ENCODE results near the gene MRPS18B. TPM values are rescaled to one million over a fixed set of nuclear protein-coding genes. Genes with fewer than 3 reads are reported as not detected.
"Not testable (repeated sequence)": the region's sequence is repeated elsewhere in the genome, so short reads cannot be mapped to it uniquely, and the experiment has no call there.

Gene MRPS18B
- polyA plus RNA-seq, 1 of the 3 experiments (the other 2 are of a cell fraction), result 45.2 TPM

DNA sequence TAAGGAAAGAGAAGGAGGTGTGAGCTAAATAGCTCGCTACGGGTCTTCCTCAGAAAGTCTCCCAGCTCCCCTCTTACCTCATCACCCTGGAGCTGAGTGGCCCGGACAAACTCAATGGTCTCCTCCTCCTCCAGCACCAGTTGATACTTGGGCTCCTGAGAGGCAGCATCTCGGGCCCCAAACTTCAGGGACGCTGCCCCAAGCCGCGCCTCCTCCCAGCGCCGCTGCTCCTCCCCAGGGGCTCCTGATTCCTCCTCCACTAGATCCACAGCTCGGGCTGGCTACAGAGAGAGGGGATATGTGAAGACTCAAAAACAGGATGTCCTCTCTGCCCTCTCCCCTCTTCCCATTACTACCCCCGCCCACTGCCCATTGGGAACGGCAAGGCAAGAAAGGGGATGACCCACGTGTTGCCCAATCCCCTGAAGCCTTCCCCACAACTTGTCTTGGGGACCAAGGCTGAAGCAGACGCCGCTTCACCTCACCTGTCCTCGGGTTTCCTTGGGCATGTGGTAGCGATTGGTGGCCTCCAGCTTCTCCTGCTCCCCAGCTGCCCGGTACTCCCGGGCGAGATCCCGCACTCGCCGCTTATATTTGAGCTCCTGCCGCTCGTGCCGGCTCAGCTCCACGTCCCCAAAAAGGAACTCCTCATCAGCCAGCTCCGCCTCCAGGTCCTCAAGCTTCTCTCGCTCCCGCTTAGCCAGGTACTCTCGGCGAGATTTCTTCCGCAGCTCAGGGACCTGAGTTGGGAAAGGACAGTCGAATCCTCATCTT, 47.5 kb downstream of the MRPS18B start:
- Histone ChIP-seq H4K20me1 (ENCODE audit: insufficient read depth) (no peaks in the 10 kb centered on the region), H3K9ac (no peak overlapping the region), H3F3A (replicated peaks; ENCODE audit: insufficient read depth) (no peaks in the 10 kb centered on the region), H3K27me3 (ENCODE audit: insufficient read depth) (no peaks in the 10 kb centered on the region), H3K9me3 (no peaks in the 10 kb centered on the region), H3K79me2 (ENCODE audit: insufficient read depth) (peaks cover 9% of the 10 kb centered on the region; the same call in 1 of the 2 replicates), H3K4me1 (ENCODE audit: control insufficient read depth in 1 of 2, insufficient read depth in 2 of 2, low read depth in 1 of 2, low read length in 1 of 2) (no peaks in the 10 kb centered on the region), H3K27ac (ENCODE audit: low read depth in 2 of 2, low read length in 1 of 2) (no peak overlapping the region), H3K4me2 (no peak overlapping the region), H3K36me3 (replicated peaks in 1 of 2; ENCODE audit: control insufficient read depth in 1 of 2, insufficient read depth in 2 of 2, low read length in 1 of 2) (peaks cover 60 to 61% of the 10 kb centered on the region in 2 experiments), H3K9me2 (no peaks in the 10 kb centered on the region), H2AFZ (ENCODE audit: low read depth) (no peak overlapping the region), H3K4me3 (ENCODE audit: low read depth in 2 of 2, low read length in 1 of 2) (no peak overlapping the region)
- ChIA-PET POLR2A (no interaction called here), CTCF (interaction anchor here (0.9 to 2.2 kb wide), 6 partner anchors 7 to 66 kb away, joined by 3 to 19 read pairs (median 4); partner anchors contain the start of gene DHX16)
- DNase-seq, result no peak
- TF ChIP-seq RCOR1 (IDR thresholded peaks at IDR 0.05; ENCODE audit: low read length) (no peak), EZH2phosphoT487 (IDR thresholded peaks at IDR 0.05; ENCODE audit: borderline replicate concordance, low read depth) (no peak), GABPA (IDR thresholded peaks at IDR 0.05; ENCODE audit: low read depth) (no peak), POLR2AphosphoS5 (IDR thresholded peaks at IDR 0.05; ENCODE audit: low read depth, low read length) (no peak), JUND (IDR thresholded peaks at IDR 0.05) (no peak), GATA2 (CRISPR knock-in tag; IDR thresholded peaks at IDR 0.05) (no peak), FOXM1 (IDR thresholded peaks at IDR 0.05; ENCODE audit: low read depth) (no peak), MEF2A (IDR thresholded peaks at IDR 0.05; ENCODE audit: borderline replicate concordance, low read depth) (no peak)
- TF ChIP-seq, protein P1, sequence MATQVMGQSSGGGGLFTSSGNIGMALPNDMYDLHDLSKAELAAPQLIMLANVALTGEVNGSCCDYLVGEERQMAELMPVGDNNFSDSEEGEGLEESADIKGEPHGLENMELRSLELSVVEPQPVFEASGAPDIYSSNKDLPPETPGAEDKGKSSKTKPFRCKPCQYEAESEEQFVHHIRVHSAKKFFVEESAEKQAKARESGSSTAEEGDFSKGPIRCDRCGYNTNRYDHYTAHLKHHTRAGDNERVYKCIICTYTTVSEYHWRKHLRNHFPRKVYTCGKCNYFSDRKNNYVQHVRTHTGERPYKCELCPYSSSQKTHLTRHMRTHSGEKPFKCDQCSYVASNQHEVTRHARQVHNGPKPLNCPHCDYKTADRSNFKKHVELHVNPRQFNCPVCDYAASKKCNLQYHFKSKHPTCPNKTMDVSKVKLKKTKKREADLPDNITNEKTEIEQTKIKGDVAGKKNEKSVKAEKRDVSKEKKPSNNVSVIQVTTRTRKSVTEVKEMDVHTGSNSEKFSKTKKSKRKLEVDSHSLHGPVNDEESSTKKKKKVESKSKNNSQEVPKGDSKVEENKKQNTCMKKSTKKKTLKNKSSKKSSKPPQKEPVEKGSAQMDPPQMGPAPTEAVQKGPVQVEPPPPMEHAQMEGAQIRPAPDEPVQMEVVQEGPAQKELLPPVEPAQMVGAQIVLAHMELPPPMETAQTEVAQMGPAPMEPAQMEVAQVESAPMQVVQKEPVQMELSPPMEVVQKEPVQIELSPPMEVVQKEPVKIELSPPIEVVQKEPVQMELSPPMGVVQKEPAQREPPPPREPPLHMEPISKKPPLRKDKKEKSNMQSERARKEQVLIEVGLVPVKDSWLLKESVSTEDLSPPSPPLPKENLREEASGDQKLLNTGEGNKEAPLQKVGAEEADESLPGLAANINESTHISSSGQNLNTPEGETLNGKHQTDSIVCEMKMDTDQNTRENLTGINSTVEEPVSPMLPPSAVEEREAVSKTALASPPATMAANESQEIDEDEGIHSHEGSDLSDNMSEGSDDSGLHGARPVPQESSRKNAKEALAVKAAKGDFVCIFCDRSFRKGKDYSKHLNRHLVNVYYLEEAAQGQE (IDR thresholded peaks at IDR 0.05; ENCODE audit: low read depth, low read length), result no peak
- TF ChIP-seq, protein P2, sequence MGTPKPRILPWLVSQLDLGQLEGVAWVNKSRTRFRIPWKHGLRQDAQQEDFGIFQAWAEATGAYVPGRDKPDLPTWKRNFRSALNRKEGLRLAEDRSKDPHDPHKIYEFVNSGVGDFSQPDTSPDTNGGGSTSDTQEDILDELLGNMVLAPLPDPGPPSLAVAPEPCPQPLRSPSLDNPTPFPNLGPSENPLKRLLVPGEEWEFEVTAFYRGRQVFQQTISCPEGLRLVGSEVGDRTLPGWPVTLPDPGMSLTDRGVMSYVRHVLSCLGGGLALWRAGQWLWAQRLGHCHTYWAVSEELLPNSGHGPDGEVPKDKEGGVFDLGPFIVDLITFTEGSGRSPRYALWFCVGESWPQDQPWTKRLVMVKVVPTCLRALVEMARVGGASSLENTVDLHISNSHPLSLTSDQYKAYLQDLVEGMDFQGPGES (IDR thresholded peaks at IDR 0.05; ENCODE audit: low read depth, low read length), result no peak
- WGBS (ENCODE audit: low lambda C conversion rate), result 96% methylated on average over 34 of the region's 34 CpGs

DNA sequence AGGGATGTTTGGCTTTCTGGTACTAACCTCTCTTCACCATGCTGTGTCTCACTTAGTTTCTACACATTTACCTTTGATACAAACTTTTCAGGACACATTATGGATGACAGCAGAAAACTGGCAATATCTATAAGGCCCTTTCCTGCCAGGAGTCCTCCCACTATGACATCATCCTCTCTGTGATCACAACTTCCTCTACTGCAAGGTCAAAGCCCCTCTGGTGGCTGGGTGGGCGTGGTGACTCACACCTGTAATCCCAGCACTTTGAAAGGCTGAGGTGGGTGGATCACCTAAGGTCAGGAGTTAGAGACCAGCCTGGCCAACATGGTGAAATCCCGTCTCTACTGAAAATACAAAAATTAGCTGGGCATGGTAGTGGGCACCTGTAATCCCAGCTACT, 48.7 kb downstream of the MRPS18B start:
- H3K9me2 ChIP-seq; H3K9ac ChIP-seq; H3K9me3 ChIP-seq; H3K27ac ChIP-seq (ENCODE audit: low read depth in 2 of 2, low read length in 1 of 2); H2AFZ ChIP-seq (ENCODE audit: low read depth); H3K4me1 ChIP-seq (ENCODE audit: control insufficient read depth in 1 of 2, insufficient read depth in 2 of 2, low read depth in 1 of 2, low read length in 1 of 2); DNase-seq; H3F3A ChIP-seq (replicated peaks; ENCODE audit: insufficient read depth); H3K4me2 ChIP-seq; POLR2A ChIA-PET; H4K20me1 ChIP-seq (ENCODE audit: insufficient read depth); H3K4me3 ChIP-seq (ENCODE audit: low read depth in 2 of 2, low read length in 1 of 2); H3K27me3 ChIP-seq (ENCODE audit: insufficient read depth): not testable (repeated sequence)
- H3K79me2 ChIP-seq (ENCODE audit: insufficient read depth), result peaks cover 20% of the 10 kb centered on the region
- 93% methylated on average over 2 of the region's 2 CpGs for WGBS (ENCODE audit: low lambda C conversion rate)
- CTCF ChIA-PET, result interaction anchor here (2.1 kb wide), 1 partner anchor 13 kb away, joined by 19 read pairs; no protein-coding TSS in a partner anchor
- H3K36me3 ChIP-seq (replicated peaks in 1 of 2; ENCODE audit: control insufficient read depth in 1 of 2, insufficient read depth in 2 of 2, low read length in 1 of 2), result peaks cover 66% of the 10 kb centered on the region in 2 experiments

All from SK-N-SH (cell line).